HG02642 (cell line): Measurements from ENCODE around the gene MACROD2.

Source experiments
- ATAC-seq: cut with Tn5 transposase; IDR thresholded peaks from one replicate; pipeline ENCODE4 v1.9.1; 2021; ENCODE audit warnings: mild to moderate bottlenecking; ENCODE audit not compliant: unreplicated experiment, poor library complexity

The MACROD2 gene

DNA sequence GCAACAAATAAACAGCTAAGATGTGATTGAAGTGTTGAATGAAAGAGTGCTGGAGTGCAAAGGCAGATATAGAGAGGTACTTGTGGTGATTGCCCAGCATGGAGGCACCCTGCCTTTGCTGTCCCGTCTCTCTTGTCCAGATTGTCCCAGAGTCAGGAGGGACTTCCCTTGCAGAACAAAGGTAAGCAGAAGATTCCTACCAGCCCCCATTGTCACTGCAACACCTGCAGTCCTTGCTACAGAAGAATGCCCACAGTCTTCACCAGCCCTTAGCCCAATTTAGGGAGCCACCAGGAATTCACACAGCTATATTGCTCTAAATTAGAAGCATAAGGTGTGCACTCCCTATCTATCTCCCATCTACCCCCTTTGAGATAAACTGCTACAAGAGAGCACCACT is 2086.1 kb downstream of the MACROD2 start:
- ATAC-seq: no peak

DNA sequence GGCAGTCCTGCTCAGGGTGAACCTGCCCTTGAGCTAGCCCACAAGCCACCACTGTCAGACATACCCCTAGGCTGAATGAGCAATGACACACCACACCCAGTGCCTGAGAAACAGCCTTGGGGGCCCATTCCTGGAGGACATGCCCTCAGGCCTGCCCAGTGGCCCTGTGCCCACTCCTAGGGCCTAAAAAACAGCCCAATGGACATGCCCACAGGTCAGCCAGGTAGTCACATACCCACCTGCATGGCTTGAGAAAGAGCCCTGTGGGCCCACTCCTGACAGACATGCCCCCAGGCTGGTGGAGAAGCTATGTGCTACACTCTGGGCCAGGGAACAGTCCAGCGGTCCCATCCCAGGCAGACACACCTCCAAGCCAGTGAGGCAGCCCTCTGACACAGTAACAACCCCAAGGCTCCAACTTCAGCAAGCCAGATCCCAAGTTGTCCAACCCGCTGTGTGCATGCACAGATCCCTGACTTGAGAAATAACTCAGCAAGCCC is 2086.8 kb downstream of the MACROD2 start:
- no peak for ATAC-seq

DNA sequence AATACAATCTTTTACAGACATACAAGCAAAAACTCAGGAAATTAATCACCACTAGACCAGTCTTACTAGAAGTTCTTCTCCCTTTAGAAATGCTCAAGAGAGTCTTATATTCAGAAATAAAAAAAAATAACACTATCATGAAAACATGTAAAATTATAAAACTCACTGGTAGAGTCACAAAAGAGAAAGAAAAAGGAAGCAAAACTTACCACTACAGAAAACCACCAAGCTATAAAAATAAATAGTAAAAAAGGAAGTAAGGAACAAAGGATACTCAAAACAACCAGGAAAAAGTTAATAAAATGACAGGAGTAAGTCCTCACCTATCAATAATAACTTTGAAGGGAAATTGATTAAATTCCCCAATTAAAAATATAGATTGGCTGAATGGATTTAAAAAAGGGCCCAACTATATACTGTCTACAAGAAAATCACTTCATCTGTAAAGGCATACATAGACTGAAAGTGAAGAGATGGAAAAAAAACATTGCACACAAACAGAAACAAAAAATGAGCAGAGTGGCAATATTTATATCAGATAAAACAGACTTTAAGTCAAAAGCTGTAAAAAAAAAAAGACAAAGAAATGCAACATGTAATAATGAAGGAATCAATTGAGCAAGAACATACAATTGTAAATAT is 2088.4 kb downstream of the MACROD2 start:
- ATAC-seq: no peak

DNA sequence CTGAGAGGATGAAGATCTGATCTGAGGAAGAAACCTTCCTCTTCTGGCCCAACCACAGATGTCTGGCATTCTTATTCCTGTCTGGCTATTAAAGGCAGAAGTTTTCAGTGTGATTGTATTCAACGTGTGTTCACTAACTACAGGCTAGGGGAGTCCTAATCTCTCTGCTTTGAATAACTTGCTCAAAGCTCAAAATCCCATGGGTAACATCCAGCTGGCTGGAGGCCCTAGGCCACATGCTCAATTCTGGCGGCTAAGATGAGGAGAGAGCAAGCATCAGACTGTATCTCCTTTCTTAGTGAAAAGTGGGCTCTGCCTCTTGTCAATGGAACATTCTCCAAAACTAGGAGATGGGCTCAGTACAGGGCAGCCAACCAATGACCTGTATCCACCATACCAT is 2099.9 kb downstream of the MACROD2 start:
- no peak for ATAC-seq

DNA sequence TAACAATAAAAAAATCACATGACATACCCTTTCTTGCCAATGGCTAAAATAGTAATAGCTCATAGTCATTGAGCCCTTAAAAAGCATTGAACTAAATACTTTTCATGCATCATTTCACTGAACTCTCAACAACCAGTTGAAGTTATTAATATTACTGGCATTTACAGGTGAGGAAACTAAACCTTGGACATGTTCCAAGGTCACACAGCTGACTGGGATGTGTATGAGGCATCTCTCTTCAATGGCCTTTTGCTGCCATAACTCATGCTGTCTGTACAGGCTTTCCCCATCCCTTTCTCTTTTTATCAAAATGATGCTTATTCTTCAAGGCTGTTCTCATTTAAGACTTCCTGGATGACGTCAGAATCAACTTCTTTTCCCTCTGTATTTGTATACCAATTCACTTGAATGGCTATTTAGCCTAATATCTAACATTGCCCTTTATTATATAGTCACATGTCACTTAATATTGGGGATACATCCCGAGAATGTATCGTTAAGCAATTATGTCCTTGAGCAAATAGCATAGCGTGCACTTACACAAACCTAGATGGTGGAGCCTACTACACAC is 2101.5 kb downstream of the MACROD2 start:
- ATAC-seq: no peak

DNA sequence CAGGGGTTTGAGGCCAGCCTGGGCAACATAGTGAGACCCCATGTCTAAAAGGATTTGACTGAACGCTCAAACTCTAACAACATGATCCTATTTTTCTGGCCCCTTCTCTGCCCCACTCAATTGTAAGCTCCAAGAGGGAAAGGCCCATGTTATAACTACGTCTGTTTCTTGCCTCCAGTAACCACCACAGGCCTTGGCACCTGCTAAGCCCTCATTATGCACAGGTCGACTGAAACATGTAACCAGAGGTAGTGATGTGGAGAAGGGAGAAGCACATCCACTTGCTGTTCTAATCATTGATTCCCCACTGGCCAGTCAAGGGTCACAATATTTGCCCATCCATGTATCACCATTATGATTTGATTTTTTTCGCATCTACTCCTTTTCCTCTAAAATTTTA is 2102.5 kb downstream of the MACROD2 start:
- ATAC-seq: no peak

DNA sequence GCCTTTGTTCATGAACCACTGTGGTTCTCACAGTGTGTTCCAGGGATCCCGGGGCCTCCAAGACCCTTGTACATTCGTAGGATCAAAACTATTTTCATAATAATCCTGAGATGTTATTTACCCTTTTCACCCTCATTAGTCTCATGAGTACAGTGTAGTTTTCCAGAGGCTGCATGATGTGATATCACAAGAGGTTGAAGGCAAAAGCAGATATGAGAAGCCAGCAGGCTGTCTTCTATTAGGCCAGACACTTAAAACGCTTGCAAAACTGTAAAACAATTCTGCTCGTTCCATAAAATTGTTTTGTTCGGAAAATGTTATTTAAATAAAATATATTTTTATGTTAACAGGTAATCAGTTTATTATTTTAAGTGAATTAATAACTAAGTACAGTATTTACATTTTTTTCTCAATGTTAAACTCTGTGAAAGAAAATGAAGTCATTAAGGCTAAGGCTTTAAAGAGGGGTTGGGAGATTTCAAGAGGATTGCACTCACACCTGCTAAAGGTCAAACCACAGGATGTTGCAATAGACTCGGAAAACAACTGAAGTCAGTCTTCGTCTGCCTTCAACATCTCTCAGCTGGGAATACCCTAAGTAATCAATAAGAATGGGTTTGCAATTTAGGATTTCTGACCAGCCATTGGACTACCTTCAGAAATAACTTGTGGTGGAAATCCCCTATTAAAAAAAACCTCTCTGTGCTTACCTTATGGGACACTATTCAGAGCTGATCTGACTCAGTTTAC is 2103.7 kb downstream of the MACROD2 start:
- no peak for ATAC-seq

DNA sequence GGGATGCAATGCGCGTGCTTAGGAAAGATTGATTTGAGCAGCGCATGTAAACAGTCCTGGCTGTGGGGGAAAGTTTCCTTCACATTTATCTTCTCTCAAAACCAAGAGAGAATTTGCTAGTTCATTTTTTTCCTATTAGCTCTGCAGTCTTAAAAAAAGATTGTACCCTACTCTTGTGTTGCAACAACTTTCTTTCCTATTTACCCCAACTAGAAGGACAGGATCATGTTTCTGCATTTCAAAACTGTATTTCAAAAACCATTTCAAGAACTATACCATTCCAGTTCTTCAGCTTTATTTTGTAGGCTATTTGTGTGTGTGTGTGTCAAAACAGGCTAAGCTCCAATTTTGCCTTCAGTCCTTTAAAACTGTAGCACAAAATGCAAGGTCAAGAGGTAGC is 2104.8 kb downstream of the MACROD2 start:
- ATAC-seq: no peak

DNA sequence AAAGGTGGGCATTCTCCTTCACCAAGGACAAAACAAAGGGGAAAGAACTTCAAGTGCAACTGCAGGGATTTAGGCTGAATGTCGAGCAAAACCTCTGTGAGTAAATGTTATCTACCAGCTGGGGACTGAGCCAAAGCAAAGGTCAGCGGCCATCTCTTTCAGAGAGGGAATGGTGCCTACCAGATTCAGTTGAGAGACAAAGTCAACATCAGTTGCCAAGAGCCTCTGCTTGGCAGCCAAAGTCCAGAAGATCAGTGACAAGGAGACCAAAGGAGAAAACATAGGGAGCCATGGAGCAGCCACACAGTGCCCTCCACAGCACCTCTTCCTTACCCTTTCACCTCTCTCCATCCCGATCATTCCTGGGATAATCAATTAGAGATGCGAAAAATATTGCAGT is 2105.5 kb downstream of the MACROD2 start:
- ATAC-seq: no peak
